GM18870 (cell line): Measurements from ENCODE around the gene CAVIN1.
"Not testable (repeated sequence)": the region's sequence is repeated elsewhere in the genome, so short reads cannot be mapped to it uniquely, and the experiment has no call there.

ENCODE experiments used
- ATAC-seq: cut with Tn5 transposase; IDR thresholded peaks from one replicate; pipeline ENCODE4 v1.9.1; 2021; ENCODE audit warnings: moderate library complexity; ENCODE audit not compliant: unreplicated experiment

Gene CAVIN1

GRCh38 chr17:42422958-42423712, at the start of gene CAVIN1:
Gene CAVIN1, minus strand, starts transcription at chr17:42423256. Its CDS starts 159 bp downstream, at chr17:42423097.
- no peak for ATAC-seq

DNA sequence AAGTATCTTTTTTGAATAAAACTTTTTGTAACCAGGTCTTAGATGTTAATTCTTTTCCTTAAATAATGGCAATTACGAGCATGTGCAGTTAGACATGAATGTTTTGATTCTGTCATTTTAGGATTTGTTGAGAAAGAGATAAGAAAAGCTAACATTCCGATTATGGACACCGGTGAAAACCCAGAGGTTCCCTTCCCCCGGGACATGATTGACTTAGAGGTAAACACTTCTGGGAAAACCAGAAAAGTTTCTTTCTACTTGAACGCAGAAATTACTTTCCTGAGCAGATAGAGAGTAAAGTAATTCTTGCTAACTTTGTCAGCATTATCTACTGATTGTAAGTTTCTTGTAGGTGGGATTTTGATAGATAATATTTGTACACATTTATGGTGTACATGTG, 44.8 kb upstream of the CAVIN1 start:
- ATAC-seq, result no peak

DNA sequence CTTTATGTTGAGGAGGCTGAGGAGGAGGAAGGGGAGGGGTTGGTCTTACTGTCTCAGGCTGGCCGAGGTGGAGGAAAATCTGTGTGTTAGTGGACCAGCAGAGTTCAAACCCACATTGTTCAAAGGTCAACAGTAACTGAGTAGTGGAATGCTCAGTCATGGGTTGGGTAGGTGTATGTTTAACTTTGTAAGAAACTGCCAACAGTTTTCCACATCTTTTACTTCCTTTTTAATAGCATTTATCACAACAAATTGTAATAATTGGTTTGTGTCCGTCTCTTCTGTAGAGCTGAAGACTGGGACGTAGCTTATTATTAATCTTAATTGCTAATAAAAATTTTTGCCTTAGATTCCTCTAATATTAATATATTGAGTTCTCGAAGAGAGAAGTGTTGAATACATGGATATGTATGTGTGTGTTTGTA, 40.9 kb upstream of the CAVIN1 start:
- no peak for ATAC-seq

- ATAC-seq, result no peak
Observed at GRCh38 chr17:42460371-42460770, 37.3 kb upstream of the CAVIN1 start.

GRCh38 chr17:42459801-42460281, 36.8 kb upstream of the CAVIN1 start:
- no peak for ATAC-seq

GRCh38 chr17:42459256-42459800, 36.3 kb upstream of the CAVIN1 start:
- ATAC-seq, result no peak

GRCh38 chr17:42458497-42459255, 35.6 kb upstream of the CAVIN1 start, which contains the start of gene ATP6V0A1:
Gene ATP6V0A1, plus strand, starts transcription at chr17:42458878. Its CDS starts 2,017 bp downstream, at chr17:42460895.
- no peak for ATAC-seq

DNA sequence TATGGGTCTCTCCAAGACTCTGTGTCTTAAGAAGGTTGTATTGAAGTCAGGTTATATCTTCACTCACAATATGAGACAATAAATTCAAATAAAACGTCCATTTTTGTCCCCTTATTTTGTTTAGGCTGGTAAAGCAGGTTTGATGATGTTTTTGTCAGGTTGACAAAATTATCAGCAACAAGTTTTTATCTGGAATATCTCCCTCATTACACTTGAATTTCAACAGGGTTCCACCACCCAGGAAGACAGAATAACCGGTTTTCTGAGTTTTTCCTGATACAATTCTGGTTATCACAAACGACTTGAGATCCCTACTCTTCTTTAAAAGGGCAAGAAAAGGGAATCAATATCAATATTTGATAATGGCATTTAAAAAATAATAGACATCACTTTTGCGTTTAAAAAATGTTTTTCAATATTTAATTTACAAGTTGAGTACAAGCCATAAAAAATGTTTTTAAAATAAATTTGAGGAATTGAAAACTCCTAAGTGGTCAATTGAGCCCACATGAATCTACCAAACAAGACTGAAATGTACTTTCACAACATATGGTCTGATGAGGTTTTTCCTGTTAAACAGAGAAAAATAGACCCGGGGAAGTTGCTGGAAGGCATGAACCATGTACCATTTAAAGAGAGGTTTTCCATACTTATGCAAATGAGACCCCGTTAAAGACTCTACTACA, 34.2 kb upstream of the CAVIN1 start:
- ATAC-seq, result no peak

GRCh38 chr17:42456223-42457106, 33.4 kb upstream of the CAVIN1 start:
- no peak for ATAC-seq

GRCh38 chr17:42454987-42455386, 31.9 kb upstream of the CAVIN1 start:
- not testable (repeated sequence) for ATAC-seq

DNA sequence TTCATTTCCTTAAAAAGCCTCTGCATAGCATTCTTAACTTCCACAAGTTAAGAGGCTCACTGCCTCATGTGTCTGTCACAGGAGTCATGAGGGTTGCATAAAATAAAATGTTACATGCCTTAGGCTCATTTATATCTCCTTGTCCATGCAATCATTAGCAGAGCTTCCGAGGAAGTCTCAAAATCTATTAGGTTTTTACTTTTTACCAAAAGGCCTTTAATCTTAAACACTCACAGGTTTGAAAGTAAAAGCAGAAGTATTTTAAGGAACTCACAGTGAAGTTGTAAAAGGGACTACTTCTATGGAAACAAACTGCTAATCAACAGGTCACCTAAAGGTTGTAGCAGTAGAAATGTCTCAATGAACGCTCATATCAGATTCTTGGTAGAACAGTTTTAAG, 30.4 kb upstream of the CAVIN1 start:
- no peak for ATAC-seq

DNA sequence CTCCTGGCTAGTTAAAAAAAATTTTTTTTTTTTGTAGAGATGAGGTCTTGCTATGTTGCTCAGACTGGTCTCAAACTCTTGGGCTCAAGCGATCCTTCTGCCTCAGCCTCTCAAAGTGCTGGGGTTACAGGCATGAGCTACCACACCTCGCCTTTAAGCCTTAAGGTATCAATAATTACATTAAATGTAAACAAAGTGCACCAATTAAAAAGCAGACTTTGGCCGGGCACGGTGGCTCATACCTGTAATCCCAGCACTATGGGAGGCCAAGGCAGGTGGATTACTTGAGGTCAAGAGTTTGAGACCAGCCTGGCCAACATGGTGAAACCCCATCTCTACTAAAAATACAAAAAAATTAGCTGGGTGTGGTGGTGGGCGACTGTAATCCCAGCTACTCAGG, 28.2 kb upstream of the CAVIN1 start:
- not testable (repeated sequence) for ATAC-seq

GRCh38 chr17:42449838-42450237, 26.8 kb upstream of the CAVIN1 start:
- ATAC-seq, result not testable (repeated sequence)

DNA sequence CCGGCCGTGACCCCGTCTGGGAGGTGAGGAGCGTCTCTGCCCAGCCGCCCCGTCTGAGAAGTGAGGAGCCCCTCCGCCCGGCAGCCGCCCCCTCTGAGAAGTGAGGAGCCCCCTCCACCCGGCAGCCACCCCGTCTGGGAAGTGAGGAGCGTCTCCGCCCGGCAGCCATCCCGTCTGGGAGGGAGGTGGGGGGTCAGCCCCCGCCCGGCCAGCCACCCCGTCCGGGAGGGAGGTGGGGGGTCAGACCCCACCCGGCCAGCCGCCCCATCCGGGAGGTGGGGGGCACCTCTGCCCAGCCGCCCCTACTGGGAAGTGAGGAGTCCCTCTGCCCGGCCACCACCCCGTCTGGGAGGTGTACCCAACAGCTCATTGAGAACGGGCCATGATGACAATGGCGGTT, 26.1 kb upstream of the CAVIN1 start:
- not testable (repeated sequence) for ATAC-seq

GRCh38 chr17:42442196-42442565, 19.1 kb upstream of the CAVIN1 start:
- ATAC-seq, result no peak

DNA sequence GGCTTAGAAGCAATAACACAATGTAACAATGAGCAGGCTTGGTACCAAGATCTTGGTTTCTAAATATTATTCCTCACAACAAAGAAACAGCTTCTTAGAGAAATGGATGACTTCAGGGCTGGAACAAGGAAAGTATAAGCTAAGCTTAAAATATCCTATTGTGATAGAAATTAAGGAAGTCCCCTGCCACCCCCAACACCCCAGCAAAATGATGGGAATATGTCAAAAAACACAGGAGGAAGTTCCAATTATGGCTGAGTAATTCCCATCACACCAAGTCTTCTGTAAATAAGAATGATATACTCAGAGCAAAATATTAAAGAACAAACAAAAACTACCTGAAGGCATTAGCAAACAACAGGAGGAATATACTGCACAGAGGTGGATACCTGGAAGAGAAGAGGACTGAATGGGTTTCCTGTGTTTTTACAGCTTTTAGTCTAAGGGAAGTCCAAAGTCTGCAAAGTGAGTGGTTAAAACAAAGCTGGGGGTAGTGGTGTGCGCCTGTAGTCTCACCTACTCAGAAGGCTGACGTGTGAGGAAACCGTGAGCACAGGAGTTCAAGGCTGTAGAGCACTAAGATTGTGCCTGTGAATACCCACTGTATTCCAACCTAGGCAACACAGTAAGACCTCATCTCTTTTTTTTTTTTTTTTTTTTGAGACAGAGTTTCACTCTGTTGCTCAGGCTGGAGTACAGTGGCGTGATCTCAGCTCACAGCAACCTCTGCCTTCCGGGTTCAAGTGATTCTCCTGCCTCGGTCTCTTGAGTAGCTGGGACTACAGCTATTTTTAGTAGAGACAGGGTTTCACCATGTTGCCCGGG, 18.5 kb upstream of the CAVIN1 start:
- ATAC-seq, result no peak

- no peak for ATAC-seq
Observed at GRCh38 chr17:42438600-42439567, 15.8 kb upstream of the CAVIN1 start.

DNA sequence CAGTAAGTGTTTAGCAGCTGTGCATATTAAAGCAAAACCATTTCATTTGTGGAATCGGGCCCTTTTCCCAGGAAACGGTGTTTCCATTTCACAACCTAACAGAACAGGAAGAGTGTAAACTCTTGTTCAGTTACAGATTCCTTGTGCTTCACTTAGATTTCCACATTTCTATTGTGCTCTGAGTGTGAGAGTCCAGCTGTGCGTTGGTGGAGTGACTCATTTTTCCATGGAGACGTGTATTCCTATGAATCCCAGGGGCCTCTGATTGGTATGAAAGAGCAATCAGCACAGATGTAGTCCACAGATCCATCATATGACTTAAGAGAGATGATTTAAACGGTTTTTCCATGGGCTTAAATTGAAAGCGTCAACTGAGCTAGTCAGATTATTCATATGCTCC, 13.3 kb upstream of the CAVIN1 start:
- ATAC-seq, result no peak
